HepG2 (cell line): ENCODE results near the gene COL27A1. TPM values are rescaled to one million over a fixed set of nuclear protein-coding genes. Genes with fewer than 3 reads are reported as not detected.

Source experiments
- CBX5 ChIP-seq: sonication (generic); formaldehyde crosslinking; IDR thresholded peaks from 2 replicates; pipeline ENCODE4 v1.4.0; 2020; ENCODE audit warnings: missing genetic modification reagents, borderline replicate concordance
- HES4 ChIP-seq: sonication (generic); formaldehyde crosslinking; IDR thresholded peaks from 2 replicates; pipeline ENCODE4 v1.9.0; 2021; ENCODE audit warnings: mild to moderate bottlenecking, missing genetic modification reagents, borderline replicate concordance
- KLF16 ChIP-seq, 2 experiments: sonication (generic) in 1 of 2; formaldehyde crosslinking in 1 of 2; IDR thresholded peaks; 2 replicates each; pipeline versions ENCODE4 v1.6.1 to v1.8.0; 2016 to 2023; ENCODE audit warnings: missing genetic modification reagents in 2 of 2, missing compliant biosample characterization in 1 of 2
- NCOR1 ChIP-seq: fragments of 200-600 bp; sonication (generic); IDR thresholded peaks from 2 replicates; pipeline ENCODE4 v1.7.0; 2017; ENCODE audit warnings: antibody characterized with exemption, low read length, borderline replicate concordance
- SIX4 ChIP-seq: sonication (generic); formaldehyde crosslinking; IDR thresholded peaks from 2 replicates; pipeline ENCODE4 v1.4.0; 2020; ENCODE audit warnings: missing genetic modification reagents
- TEAD2 ChIP-seq: sonication (generic); formaldehyde crosslinking; IDR thresholded peaks from 2 replicates; pipeline ENCODE4 v1.9.0; 2021; ENCODE audit warnings: missing genetic modification reagents
- ZNF432 ChIP-seq: sonication (generic); formaldehyde crosslinking; IDR thresholded peaks from 2 replicates; pipeline ENCODE4 v1.5.0; 2020; ENCODE audit warnings: missing genetic modification reagents, mild to moderate bottlenecking, borderline replicate concordance
- ZNF792 ChIP-seq: IDR thresholded peaks from 2 replicates; pipeline ENCODE4 v1.6.1; 2016
- ZSCAN31 ChIP-seq: sonication (generic); formaldehyde crosslinking; IDR thresholded peaks from 2 replicates; pipeline ENCODE4 v1.5.0; 2020; ENCODE audit warnings: low read depth, mild to moderate bottlenecking, missing genetic modification reagents
- polyA plus RNA-seq, 8 experiments: library from polyadenylated mRNA; depleted of rRNA in 3 of 8; stranded (reverse) in 7 of 8; unstranded in 1 of 8; fragments of >200 nt; fragmentation: Illumina TruSeq in 4 of 8; extraction: Trizol in 4 of 8; gene quantifications; 2 replicates each; pipeline versions ENCODE4 v1.2.1 to v1.2.3, GENCODE V29; 2011 to 2016; ENCODE audit warnings: low read depth in 4 of 8, missing spikeins in 1 of 8, mixed read lengths in 1 of 8; ENCODE audit not compliant: insufficient read depth in 1 of 8
- total RNA-seq, 5 experiments: library from RNA; depleted of rRNA; stranded (reverse); fragments of >200 nt; fragmentation: Illumina TruSeq; extraction: Trizol; gene quantifications; 2 replicates each; pipeline ENCODE4 v1.2.3, GENCODE V29; 2016; ENCODE audit warnings: low read depth in 1 of 5
- TF ChIP-seq, protein P1 (sequence below): sonication (generic); formaldehyde crosslinking; IDR thresholded peaks from 2 replicates; pipeline ENCODE4 v1.5.1; 2020; ENCODE audit warnings: missing genetic modification reagents, mild to moderate bottlenecking, borderline replicate concordance
- TF ChIP-seq, protein P2 (sequence below): sonication (generic); formaldehyde crosslinking; IDR thresholded peaks from 2 replicates; pipeline ENCODE4 v1.4.0; 2020; ENCODE audit warnings: mild to moderate bottlenecking, missing genetic modification reagents
- TF ChIP-seq, protein P3 (sequence below): IDR thresholded peaks from 2 replicates; pipeline ENCODE4 v1.6.1; 2016; ENCODE audit warnings: mild to moderate bottlenecking
- TF ChIP-seq, protein P4 (sequence below): sonication (generic); formaldehyde crosslinking; IDR thresholded peaks from 2 replicates; pipeline ENCODE4 v1.4.0; 2020; ENCODE audit warnings: low read depth, missing genetic modification reagents
- TF ChIP-seq, protein P5 (sequence below): sonication (generic); formaldehyde crosslinking; IDR thresholded peaks from 2 replicates; pipeline ENCODE4 v1.4.0; 2020; ENCODE audit warnings: missing genetic modification reagents

Gene COL27A1
- total and polyA plus RNA-seq, 2 of the 13 experiments (the other 11 are each of a cell fraction or from before 2014, with no cell fraction given) = 71.3 to 89.1 TPM

DNA sequence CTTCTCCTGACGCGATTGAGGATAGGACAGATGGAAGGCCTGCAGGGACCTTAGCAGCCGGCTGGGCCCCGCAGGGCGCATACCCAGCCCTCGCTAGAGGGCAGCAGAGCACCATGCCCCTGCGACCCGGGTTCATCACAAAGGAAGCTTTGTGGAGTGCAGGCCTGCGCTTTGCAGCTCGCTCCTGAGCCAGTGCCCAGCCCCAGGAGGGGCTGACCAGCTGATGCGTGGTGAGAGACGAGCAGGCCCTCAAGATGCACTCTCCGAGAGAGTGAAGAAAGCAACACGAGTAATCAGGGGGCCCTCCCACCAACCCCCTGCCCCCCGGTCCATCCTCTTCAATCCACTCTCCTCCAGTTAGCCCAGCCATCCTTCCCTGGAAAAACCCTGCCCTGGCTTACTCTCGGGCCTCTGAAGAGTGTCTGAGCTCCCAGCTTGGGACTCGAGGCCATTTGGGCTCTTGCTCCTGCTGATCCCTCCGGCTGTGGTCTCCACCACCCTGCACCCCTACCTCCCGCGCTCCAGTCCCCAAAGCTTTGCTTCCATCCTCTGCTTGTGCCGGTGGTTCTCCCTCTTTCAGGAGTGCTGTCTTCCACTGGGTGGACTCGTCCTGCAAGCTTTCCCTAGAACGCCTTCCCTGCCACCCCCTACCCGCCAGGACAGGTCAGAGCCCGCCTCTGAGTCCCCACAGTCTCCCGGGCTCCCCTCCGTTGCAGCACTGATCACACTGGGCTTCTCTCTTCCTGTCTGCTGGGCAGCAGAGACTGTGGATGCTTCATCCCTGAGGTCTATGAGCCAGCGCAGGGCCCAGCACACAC lies 47.1 kb upstream of the COL27A1 start (continued):
- TF ChIP-seq ZNF432 = no peak
- TF ChIP-seq CBX5 (CRISPR knock-in tag) = peak; percentile 84; the same call in 1 of the 2 replicates
- TF ChIP-seq TEAD2 (CRISPR knock-in tag) = no peak
- TF ChIP-seq, protein P1, sequence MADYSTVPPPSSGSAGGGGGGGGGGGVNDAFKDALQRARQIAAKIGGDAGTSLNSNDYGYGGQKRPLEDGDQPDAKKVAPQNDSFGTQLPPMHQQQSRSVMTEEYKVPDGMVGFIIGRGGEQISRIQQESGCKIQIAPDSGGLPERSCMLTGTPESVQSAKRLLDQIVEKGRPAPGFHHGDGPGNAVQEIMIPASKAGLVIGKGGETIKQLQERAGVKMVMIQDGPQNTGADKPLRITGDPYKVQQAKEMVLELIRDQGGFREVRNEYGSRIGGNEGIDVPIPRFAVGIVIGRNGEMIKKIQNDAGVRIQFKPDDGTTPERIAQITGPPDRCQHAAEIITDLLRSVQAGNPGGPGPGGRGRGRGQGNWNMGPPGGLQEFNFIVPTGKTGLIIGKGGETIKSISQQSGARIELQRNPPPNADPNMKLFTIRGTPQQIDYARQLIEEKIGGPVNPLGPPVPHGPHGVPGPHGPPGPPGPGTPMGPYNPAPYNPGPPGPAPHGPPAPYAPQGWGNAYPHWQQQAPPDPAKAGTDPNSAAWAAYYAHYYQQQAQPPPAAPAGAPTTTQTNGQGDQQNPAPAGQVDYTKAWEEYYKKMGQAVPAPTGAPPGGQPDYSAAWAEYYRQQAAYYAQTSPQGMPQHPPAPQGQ (CRISPR knock-in tag) = no peak
- 0 out of 2 replicates have a peak, but pooled peaks have one; percentile 62 for TF ChIP-seq SIX4 (CRISPR knock-in tag)
- TF ChIP-seq, protein P2, sequence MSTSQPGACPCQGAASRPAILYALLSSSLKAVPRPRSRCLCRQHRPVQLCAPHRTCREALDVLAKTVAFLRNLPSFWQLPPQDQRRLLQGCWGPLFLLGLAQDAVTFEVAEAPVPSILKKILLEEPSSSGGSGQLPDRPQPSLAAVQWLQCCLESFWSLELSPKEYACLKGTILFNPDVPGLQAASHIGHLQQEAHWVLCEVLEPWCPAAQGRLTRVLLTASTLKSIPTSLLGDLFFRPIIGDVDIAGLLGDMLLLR = no peak
- TF ChIP-seq, protein P3, sequence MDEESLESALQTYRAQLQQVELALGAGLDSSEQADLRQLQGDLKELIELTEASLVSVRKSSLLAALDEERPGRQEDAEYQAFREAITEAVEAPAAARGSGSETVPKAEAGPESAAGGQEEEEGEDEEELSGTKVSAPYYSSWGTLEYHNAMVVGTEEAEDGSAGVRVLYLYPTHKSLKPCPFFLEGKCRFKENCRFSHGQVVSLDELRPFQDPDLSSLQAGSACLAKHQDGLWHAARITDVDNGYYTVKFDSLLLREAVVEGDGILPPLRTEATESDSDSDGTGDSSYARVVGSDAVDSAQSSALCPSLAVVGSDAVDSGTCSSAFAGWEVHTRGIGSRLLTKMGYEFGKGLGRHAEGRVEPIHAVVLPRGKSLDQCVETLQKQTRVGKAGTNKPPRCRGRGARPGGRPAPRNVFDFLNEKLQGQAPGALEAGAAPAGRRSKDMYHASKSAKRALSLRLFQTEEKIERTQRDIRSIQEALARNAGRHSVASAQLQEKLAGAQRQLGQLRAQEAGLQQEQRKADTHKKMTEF = peak; percentile 67
- TF ChIP-seq ZNF792 = 0 out of 2 replicates have a peak, but pooled peaks have one; percentile 50
- TF ChIP-seq NCOR1 = no peak
- 0 out of 2 replicates have a peak, but pooled peaks have one; percentile 56 for TF ChIP-seq ZSCAN31 (CRISPR knock-in tag)
- peak in 1 of 2 experiments; percentile 81; a peak in 1 of 4 replicates for TF ChIP-seq KLF16 (CRISPR knock-in tag; IDR thresholded peaks at IDR 0.05)
- TF ChIP-seq, protein P4, sequence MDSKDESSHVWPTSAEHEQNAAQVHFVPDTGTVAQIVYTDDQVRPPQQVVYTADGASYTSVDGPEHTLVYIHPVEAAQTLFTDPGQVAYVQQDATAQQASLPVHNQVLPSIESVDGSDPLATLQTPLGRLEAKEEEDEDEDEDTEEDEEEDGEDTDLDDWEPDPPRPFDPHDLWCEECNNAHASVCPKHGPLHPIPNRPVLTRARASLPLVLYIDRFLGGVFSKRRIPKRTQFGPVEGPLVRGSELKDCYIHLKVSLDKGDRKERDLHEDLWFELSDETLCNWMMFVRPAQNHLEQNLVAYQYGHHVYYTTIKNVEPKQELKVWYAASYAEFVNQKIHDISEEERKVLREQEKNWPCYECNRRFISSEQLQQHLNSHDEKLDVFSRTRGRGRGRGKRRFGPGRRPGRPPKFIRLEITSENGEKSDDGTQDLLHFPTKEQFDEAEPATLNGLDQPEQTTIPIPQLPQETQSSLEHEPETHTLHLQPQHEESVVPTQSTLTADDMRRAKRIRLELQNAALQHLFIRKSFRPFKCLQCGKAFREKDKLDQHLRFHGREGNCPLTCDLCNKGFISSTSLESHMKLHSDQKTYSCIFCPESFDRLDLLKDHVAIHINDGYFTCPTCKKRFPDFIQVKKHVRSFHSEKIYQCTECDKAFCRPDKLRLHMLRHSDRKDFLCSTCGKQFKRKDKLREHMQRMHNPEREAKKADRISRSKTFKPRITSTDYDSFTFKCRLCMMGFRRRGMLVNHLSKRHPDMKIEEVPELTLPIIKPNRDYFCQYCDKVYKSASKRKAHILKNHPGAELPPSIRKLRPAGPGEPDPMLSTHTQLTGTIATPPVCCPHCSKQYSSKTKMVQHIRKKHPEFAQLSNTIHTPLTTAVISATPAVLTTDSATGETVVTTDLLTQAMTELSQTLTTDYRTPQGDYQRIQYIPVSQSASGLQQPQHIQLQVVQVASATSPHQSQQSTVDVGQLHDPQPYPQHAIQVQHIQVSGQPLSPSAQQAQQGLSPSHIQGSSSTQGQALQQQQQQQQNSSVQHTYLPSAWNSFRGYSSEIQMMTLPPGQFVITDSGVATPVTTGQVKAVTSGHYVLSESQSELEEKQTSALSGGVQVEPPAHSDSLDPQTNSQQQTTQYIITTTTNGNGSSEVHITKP (CRISPR knock-in tag) = no peak
- TF ChIP-seq, protein P5, sequence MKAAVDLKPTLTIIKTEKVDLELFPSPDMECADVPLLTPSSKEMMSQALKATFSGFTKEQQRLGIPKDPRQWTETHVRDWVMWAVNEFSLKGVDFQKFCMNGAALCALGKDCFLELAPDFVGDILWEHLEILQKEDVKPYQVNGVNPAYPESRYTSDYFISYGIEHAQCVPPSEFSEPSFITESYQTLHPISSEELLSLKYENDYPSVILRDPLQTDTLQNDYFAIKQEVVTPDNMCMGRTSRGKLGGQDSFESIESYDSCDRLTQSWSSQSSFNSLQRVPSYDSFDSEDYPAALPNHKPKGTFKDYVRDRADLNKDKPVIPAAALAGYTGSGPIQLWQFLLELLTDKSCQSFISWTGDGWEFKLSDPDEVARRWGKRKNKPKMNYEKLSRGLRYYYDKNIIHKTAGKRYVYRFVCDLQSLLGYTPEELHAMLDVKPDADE (CRISPR knock-in tag) = no peak
- no peak for TF ChIP-seq HES4 (CRISPR knock-in tag)
